GM12872 (cell line): Measurements from ENCODE around the gene SLIT3.

Source experiments
- TF ChIP-seq, protein P1 (sequence below): IDR thresholded peaks from 3 replicates; pipeline ENCODE4 v1.5.1; 2011; ENCODE audit warnings: low read depth, mild to moderate bottlenecking, low read length, moderate library complexity; ENCODE audit not compliant: insufficient read depth

SLIT3 gene

GRCh38 chr5:168869615-168870227 lies 431.2 kb downstream of the SLIT3 start:
- TF ChIP-seq, protein P1, sequence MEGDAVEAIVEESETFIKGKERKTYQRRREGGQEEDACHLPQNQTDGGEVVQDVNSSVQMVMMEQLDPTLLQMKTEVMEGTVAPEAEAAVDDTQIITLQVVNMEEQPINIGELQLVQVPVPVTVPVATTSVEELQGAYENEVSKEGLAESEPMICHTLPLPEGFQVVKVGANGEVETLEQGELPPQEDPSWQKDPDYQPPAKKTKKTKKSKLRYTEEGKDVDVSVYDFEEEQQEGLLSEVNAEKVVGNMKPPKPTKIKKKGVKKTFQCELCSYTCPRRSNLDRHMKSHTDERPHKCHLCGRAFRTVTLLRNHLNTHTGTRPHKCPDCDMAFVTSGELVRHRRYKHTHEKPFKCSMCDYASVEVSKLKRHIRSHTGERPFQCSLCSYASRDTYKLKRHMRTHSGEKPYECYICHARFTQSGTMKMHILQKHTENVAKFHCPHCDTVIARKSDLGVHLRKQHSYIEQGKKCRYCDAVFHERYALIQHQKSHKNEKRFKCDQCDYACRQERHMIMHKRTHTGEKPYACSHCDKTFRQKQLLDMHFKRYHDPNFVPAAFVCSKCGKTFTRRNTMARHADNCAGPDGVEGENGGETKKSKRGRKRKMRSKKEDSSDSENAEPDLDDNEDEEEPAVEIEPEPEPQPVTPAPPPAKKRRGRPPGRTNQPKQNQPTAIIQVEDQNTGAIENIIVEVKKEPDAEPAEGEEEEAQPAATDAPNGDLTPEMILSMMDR = no peak

DNA sequence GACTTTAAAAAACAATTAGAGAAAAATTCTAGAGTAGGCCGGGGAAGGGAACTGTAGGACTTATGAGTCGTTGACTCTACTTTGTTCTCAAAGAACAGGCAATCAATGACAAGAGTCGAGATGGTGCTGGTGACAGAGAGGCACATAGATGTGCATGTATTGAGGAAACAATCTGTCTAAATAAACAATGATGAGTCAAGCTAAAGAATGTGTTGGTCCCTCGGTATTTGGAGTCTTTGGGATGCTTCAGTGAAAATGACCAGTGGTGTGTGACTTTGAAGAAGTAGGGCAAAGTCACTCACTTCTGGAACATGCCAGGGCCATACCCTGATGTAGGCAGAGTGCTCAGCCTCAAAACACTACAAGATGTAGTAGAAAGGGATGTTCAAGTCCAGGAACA lies 433.7 kb downstream of the SLIT3 start:
- TF ChIP-seq, protein P1 = no peak

DNA sequence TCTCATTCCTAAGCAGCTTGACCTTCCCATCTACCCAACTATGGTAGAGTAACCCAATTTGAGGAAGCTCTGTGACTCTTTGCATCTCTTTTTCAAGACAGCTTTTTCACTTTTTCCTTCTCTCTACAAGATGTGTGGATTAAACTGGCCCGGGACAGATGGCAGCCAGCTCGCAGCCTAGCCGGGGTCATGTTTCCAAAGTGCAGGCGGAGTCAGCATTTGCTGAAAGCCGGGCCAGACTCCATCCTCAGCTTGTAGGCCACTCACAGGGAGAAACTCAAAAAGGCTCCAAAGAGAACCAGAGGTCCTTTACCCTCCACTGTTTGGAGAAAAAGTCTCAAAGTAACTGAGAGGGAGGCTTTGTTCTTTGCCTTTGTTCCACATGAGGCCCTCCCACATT lies 435.0 kb downstream of the SLIT3 start:
- TF ChIP-seq, protein P1 = no peak

GRCh38 chr5:168863021-168863420 lies 437.9 kb downstream of the SLIT3 start:
- TF ChIP-seq, protein P1 = no peak

DNA sequence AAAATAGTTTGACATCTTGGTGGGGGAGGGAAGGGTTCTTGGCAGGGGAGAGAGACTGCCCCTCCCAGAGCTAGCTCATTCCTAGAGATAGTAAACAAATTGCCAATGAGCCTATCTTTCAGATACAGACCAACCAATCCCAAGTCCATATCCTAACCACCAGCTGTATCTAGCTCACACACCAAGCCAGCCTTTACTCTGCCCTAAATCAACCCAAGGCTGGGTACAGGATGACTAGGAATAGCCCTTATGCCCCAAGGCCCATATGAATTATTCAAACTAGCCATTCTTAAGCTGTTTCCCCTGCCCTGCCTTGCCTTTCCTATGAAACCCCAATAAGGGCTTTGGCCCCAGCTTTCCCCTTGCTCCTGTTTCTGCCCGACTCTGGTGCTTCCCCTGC lies 440.4 kb downstream of the SLIT3 start:
- TF ChIP-seq, protein P1 = no peak

GRCh38 chr5:168860081-168860480 lies 440.9 kb downstream of the SLIT3 start:
- TF ChIP-seq, protein P1 = no peak

DNA sequence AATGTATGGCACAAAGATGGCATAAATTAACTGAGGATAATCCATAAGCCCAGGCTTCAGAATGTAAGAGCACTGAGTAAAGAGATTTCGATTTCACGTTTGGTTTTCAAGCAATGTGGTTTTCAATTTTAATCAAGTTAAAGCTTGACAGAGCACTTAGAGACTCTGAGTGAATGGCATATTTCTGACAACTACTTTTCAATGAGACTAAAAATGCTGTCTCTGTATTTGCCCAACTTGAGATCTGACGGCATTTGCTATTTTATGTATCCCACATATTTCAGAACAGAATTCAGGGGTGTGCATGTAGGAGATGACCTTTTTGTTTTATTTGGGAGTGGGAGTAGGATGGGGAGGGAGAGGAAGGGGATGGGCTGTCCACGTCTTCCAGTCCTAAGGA lies 441.5 kb downstream of the SLIT3 start:
- TF ChIP-seq, protein P1 = no peak
